GM23248 (cell line): ENCODE data around the gene SLC2A4. TPM values are rescaled to one million over a fixed set of nuclear protein-coding genes. Genes with fewer than 3 reads are reported as not detected.

ENCODE experiments used
- DNase-seq: peaks from one replicate; pipeline ENCODE4 v3.0.0-alpha.2; 2015
- H2AFZ ChIP-seq: fragments of 200-600 bp; sonication (generic); 2 replicates; pipeline ENCODE4 v1.6.1; 2016; ENCODE audit warnings: antibody characterized with exemption
- H3F3A ChIP-seq: fragments of 200-600 bp; sonication (generic); 2 replicates; pipeline ENCODE4 v1.6.1; 2016; ENCODE audit warnings: mild to moderate bottlenecking, antibody characterized with exemption, mixed run types; ENCODE audit not compliant: insufficient read depth
- H3K27ac ChIP-seq: fragments of 200-600 bp; sonication (generic); 2 replicates; pipeline ENCODE4 v1.5.1; 2016; ENCODE audit warnings: mild to moderate bottlenecking
- H3K27me3 ChIP-seq: fragments of 200-600 bp; sonication (generic); replicated peaks from 2 replicates; pipeline ENCODE4 v1.6.1; 2016; ENCODE audit warnings: mild to moderate bottlenecking; ENCODE audit not compliant: insufficient read depth
- H3K36me3 ChIP-seq: fragments of 200-600 bp; sonication (generic); 2 replicates; pipeline ENCODE4 v1.6.1; 2016; ENCODE audit warnings: low read depth, mild to moderate bottlenecking
- H3K4me1 ChIP-seq: fragments of 200-600 bp; sonication (generic); 2 replicates; pipeline ENCODE4 v1.6.1; 2016; ENCODE audit warnings: mild to moderate bottlenecking; ENCODE audit not compliant: insufficient read depth
- H3K4me2 ChIP-seq: fragments of 200-600 bp; sonication (generic); one replicate; pipeline ENCODE4 v1.6.1; 2016; ENCODE audit warnings: mild to moderate bottlenecking; ENCODE audit not compliant: unreplicated experiment
- H3K4me3 ChIP-seq: fragments of 200-600 bp; sonication (generic); 2 replicates; pipeline ENCODE4 v1.5.1; 2016; ENCODE audit warnings: mild to moderate bottlenecking
- H3K79me2 ChIP-seq: fragments of 200-600 bp; sonication (generic); 2 replicates; pipeline ENCODE4 v1.6.1; 2016; ENCODE audit warnings: mild to moderate bottlenecking; ENCODE audit not compliant: insufficient read depth
- H3K9ac ChIP-seq: fragments of 200-600 bp; sonication (generic); 2 replicates; pipeline ENCODE4 v1.6.1; 2016; ENCODE audit warnings: mild to moderate bottlenecking
- H3K9me2 ChIP-seq: fragments of 200-600 bp; sonication (generic); 2 replicates; pipeline ENCODE4 v1.6.1; 2016; ENCODE audit warnings: mixed run types, mild to moderate bottlenecking, moderate library complexity; ENCODE audit not compliant: insufficient read depth
- H3K9me3 ChIP-seq: fragments of 200-600 bp; sonication (generic); one replicate; pipeline ENCODE4 v1.6.1; 2017; ENCODE audit warnings: low read depth
- H4K20me1 ChIP-seq: fragments of 200-600 bp; sonication (generic); 2 replicates; pipeline ENCODE4 v1.6.0; 2016; ENCODE audit not compliant: insufficient read depth
- EZH2 ChIP-seq: fragments of 200-600 bp; sonication (generic); IDR thresholded peaks from 2 replicates; pipeline ENCODE4 v1.6.1; 2018; ENCODE audit warnings: antibody characterized with exemption, mild to moderate bottlenecking; ENCODE audit not compliant: insufficient read depth, poor library complexity, severe bottlenecking
- EZH2phosphoT487 ChIP-seq: fragments of 200-600 bp; sonication (generic); IDR thresholded peaks from 2 replicates; pipeline ENCODE4 v1.6.1; 2018; ENCODE audit warnings: antibody characterized with exemption, moderate library complexity, mild to moderate bottlenecking, low read depth; ENCODE audit not compliant: insufficient read depth
- whole genome bisulfite sequencing, 2 experiments: methylation state at CpG; one replicate each; pipeline ENCODE4 v1.1.6; 2015 to 2017; ENCODE audit warnings: low lambda C conversion rate in 2 of 2, low coverage in 1 of 2; ENCODE audit errors: missing lambda C conversion rate in 2 of 2; 5-methylcytosine and 5-hydroxymethylcytosine counted together
- in situ Hi-C: fragments of 300-500 bp; cut with MboI; formaldehyde crosslinking; loops from 2 replicates; pipeline ENCODE4 v1.15.0; 2020
- polyA plus RNA-seq: library from polyadenylated mRNA; unstranded; fragments of >200 nt; fragmentation: Nextera tagmentation; extraction: Ambion mirVana; gene quantifications from 2 replicates; pipeline ENCODE4 v1.2.1, GENCODE V29; 2016
- total RNA-seq: library from RNA; depleted of rRNA; stranded (reverse); fragments of >200 nt; shearing (Covaris generic); gene quantifications from 2 replicates; pipeline ENCODE4 v1.2.3, GENCODE V29; 2014

SLC2A4 gene
- total and polyA plus RNA-seq, 2 experiments from 2014 or later, result 0.08 TPM; not detected in 1

DNA sequence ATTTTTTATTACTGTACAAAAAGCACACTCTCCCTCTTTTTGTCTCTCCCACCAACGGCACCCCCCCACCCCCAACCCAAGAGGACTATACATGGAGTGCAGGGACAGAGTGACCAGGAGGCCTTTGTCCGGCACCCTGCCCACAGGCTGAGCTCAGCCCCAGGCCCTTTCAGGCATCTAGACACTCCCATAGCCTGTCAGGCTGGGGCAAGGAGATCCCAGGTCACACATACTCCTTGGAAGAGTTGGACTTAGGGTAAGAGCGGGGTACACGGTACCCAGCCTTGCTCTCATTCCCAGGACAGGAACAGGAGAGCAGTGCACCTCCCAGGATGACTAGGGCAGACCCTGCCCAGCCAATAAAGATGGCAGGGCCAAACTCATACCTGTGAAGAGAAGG, 21.4 kb upstream of the SLC2A4 start:
- Histone ChIP-seq H3K9ac (no peak overlapping the region), H3K4me1 (peaks cover 19% of the 10 kb centered on the region), H3F3A (peaks cover 18% of the 10 kb centered on the region), H3K9me2 (no peaks in the 10 kb centered on the region), H3K9me3 (no peaks in the 10 kb centered on the region), H2AFZ (no peak overlapping the region), H3K27me3 (no peaks in the 10 kb centered on the region), H3K79me2 (0 out of 2 replicates have a peak, but pooled peaks cover 2% of the 10 kb centered on the region), H3K4me2 (no peak overlapping the region), H3K36me3 (peaks cover 18% of the 10 kb centered on the region; the same call in 1 of the 2 replicates), H3K27ac (no peak overlapping the region), H4K20me1 (no peaks in the 10 kb centered on the region), H3K4me3 (no peak overlapping the region)
- WGBS, 2 experiments, result 75 to 100% methylated on average over 3 to 4 of the region's 4 CpGs
- no peak for DNase-seq
- in situ Hi-C loops, result no loop called here
- TF ChIP-seq EZH2phosphoT487, result no peak
- no peak for TF ChIP-seq EZH2

DNA sequence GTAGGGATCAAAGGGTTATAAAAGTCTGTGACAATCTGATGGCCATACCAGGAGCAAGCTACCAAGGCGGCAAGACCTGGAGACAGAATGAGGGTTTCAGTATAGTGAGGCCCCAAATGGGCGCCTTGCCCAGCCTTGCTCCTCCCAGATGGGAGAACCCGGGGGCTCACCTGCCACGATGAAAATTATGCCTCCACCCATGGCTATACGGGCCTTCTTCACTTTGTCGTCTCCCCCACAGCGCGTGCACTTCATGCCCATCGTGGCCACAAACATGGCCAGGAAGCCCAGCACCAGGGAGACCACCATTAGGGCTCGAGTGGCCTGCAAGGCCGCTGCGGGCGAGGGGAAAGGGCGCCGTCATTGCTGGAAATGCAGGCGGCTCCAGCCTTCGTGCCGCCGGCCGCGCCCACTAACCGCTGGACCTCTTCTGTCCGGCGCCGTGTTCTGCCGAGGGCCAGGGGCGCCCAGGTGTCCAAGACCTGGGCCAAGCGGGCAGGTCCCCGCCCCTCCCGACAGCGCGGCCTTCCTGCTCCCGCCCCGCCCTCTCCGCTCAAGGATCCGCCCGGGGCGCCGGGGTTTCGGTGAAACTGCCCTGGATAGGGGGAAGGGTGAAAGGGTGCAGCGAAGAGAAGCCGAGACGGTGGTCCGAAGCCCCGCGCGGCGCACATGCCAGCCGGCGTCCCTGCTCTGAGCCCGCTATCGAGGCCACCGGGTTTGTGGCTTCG, 20.7 kb upstream of the SLC2A4 start:
- Histone ChIP-seq H3K4me3 (peak overlapping the region; percentile 65), H3F3A (peaks cover 19% of the 10 kb centered on the region), H3K9ac (peak overlapping the region; percentile 75), H3K9me2 (no peaks in the 10 kb centered on the region), H2AFZ (peak overlapping the region; percentile 85), H3K79me2 (no peaks in the 10 kb centered on the region), H3K36me3 (peaks cover 18% of the 10 kb centered on the region; the same call in 1 of the 2 replicates), H3K27me3 (no peaks in the 10 kb centered on the region), H3K4me2 (peak overlapping the region; percentile 84), H4K20me1 (no peaks in the 10 kb centered on the region), H3K4me1 (peaks cover 19% of the 10 kb centered on the region), H3K9me3 (no peaks in the 10 kb centered on the region), H3K27ac (no peak overlapping the region)
- peak; percentile 58 for DNase-seq
- TF ChIP-seq EZH2phosphoT487 (no peak), EZH2 (no peak)
- WGBS, 2 experiments, result 10 to 12% methylated on average over 38 to 44 of the region's 54 CpGs
- in situ Hi-C loops, result no loop called here

- Histone ChIP-seq H3K4me3 (peak overlapping the region; percentile 65), H3K9ac (peak overlapping the region; percentile 75), H2AFZ (peak overlapping the region; percentile 85), H3F3A (peaks cover 23% of the 10 kb centered on the region), H4K20me1 (no peaks in the 10 kb centered on the region), H3K4me2 (peak overlapping the region; percentile 84), H3K36me3 (peaks cover 11% of the 10 kb centered on the region; the same call in 1 of the 2 replicates), H3K9me2 (no peaks in the 10 kb centered on the region), H3K27ac (no peak overlapping the region), H3K79me2 (no peaks in the 10 kb centered on the region), H3K4me1 (peaks cover 19% of the 10 kb centered on the region), H3K27me3 (no peaks in the 10 kb centered on the region), H3K9me3 (no peaks in the 10 kb centered on the region)
- DNase-seq, result peak; percentile 31
- in situ Hi-C loops, result no loop called here
- WGBS, 2 experiments, result 11 to 13% methylated on average over 45 to 47 of the region's 71 CpGs
- TF ChIP-seq EZH2 (no peak), EZH2phosphoT487 (no peak)
These were observed 19.9 kb upstream of the SLC2A4 start for GRCh38 chr17:7261379-7262191.

DNA sequence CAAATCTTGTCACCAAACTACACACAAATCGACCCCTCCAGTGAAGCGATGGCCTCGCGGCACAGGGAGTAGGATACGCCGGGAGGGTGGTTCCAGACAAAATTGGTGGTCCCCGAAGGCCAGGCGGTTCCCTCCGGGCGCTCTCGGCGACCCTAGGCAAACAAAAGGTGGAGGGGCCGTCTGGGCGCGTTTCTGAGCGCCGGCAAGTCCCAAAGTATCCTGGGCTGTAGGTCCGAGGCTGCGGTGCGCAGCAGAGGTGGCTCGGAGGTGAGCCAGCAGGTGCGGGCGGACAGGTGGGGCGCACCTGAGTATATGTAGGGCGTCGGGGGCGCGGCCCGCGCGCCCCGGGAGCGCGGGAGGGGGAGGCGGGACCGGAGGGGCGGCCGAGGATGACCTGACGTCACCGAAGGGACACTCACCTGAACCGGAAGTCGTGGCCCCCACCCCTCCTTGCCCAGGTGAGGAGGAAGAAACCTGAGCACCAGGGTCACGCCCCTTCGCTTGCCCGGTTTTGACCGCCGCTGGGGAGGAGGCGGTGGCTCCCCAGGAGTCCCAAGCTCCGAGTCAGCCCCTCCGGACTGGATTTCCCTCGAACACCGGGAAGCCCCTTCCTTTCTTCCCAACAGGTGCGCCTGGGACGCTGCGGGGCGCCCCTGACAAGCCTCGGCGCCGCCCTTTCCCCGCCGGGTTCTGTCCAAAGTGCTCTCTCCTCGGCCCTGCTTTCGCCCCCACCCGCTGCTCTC, 19.2 kb upstream of the SLC2A4 start, which contains the start of gene CLDN7:
Gene CLDN7, minus strand, starts transcription at position 287 of the 743 bp plus-strand sequence. CDS start 435 bp downstream, outside the sequence.
- 13 to 14% methylated on average over 31 to 63 of the region's 64 CpGs for WGBS, 2 experiments
- no peak for DNase-seq
- no peak for TF ChIP-seq EZH2
- TF ChIP-seq EZH2phosphoT487, result no peak
- Histone ChIP-seq H3K4me1 (peaks cover 19% of the 10 kb centered on the region), H3K4me2 (peak within 1 kb of the TSS; percentile 84), H4K20me1 (no peaks in the 10 kb centered on the region), H3K4me3 (peak within 1 kb of the TSS; percentile 65), H2AFZ (peak within 1 kb of the TSS; percentile 85), H3K27me3 (no peaks in the 10 kb centered on the region), H3K36me3 (peaks cover 7% of the 10 kb centered on the region; the same call in 1 of the 2 replicates), H3K9me3 (no peaks in the 10 kb centered on the region), H3K79me2 (no peaks in the 10 kb centered on the region), H3K27ac (no peak within 1 kb of the TSS), H3K9me2 (no peaks in the 10 kb centered on the region), H3K9ac (peak within 1 kb of the TSS; percentile 75), H3F3A (peaks cover 26% of the 10 kb centered on the region)
- in situ Hi-C loops, result no loop called here
